ENCODE data around the gene ADAM11. TPM values are rescaled to one million over a fixed set of nuclear protein-coding genes. Genes with fewer than 3 reads are reported as not detected.
A peak's percentile ranks its signal among the peaks of the same experiment; 100 is the strongest.

Gene ADAM11
- total RNA-seq, 1 donor from 2014 or later, result 7.3 TPM

- no peak for DNase-seq
- Histone ChIP-seq H3K36me3 (no peaks in the 10 kb centered on the region), H3K27me3 (ENCODE audit: low read depth) (peaks cover 45% of the 10 kb centered on the region), H3K9me3 (replicated peaks) (no peaks in the 10 kb centered on the region), H3K4me1 (peaks cover 36% of the 10 kb centered on the region), H3K4me3 (peak overlapping the region; percentile 74), H3K27ac (replicated peaks) (peak overlapping the region; percentile 8)
- intact Hi-C loops (cut with micrococcal nuclease), result no loop called here
- TF ChIP-seq CTCF (IDR thresholded peaks at IDR 0.05; ENCODE audit: borderline replicate concordance), result peak; percentile 37
These were observed 513 bp downstream of the ADAM11 start for GRCh38 chr17:44759086-44759915.

DNA sequence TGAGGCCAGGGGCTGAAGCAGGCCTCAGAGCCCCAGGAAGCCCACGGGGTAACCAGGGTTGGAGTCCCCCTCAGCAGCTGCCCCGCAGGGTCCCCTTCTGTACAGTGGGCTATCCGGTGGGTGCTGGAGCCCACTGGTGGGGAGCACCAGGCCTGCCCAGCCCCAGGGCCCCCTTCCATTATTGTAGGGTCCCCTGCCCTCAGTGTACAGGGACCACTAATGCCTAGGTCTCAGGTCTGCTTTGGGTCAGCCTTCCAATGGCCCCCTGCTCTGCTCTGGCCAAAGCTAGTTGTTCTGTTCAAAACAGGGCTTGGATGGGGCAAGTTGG lies 1.1 kb downstream of the ADAM11 start:
- no peak for TF ChIP-seq CTCF (IDR thresholded peaks at IDR 0.05; ENCODE audit: borderline replicate concordance)

GRCh38 chr17:44760474-44761308 lies 1.9 kb downstream of the ADAM11 start:
- Histone ChIP-seq H3K36me3 (no peaks in the 10 kb centered on the region), H3K4me1 (peaks cover 36% of the 10 kb centered on the region), H3K27ac (replicated peaks) (no peak overlapping the region), H3K27me3 (ENCODE audit: low read depth) (peaks cover 45% of the 10 kb centered on the region), H3K9me3 (replicated peaks) (no peaks in the 10 kb centered on the region), H3K4me3 (peak overlapping the region; percentile 74)
- DNase-seq, result no peak
- intact Hi-C loops (cut with micrococcal nuclease), result no loop called here
- no peak for TF ChIP-seq CTCF (IDR thresholded peaks at IDR 0.05; ENCODE audit: borderline replicate concordance)

More for the DNA sequence above, 1.1 kb downstream of the ADAM11 start:
- no peak for DNase-seq
- H3K27ac ChIP-seq (replicated peaks), result no peak overlapping the region
- intact Hi-C loops (cut with micrococcal nuclease), result no loop called here
- no peaks in the 10 kb centered on the region for H3K36me3 ChIP-seq
- H3K27me3 ChIP-seq (ENCODE audit: low read depth), result peaks cover 45% of the 10 kb centered on the region
- H3K4me3 ChIP-seq, result peak overlapping the region; percentile 74
- H3K4me1 ChIP-seq, result peaks cover 36% of the 10 kb centered on the region
- H3K9me3 ChIP-seq (replicated peaks), result no peaks in the 10 kb centered on the region

DNA sequence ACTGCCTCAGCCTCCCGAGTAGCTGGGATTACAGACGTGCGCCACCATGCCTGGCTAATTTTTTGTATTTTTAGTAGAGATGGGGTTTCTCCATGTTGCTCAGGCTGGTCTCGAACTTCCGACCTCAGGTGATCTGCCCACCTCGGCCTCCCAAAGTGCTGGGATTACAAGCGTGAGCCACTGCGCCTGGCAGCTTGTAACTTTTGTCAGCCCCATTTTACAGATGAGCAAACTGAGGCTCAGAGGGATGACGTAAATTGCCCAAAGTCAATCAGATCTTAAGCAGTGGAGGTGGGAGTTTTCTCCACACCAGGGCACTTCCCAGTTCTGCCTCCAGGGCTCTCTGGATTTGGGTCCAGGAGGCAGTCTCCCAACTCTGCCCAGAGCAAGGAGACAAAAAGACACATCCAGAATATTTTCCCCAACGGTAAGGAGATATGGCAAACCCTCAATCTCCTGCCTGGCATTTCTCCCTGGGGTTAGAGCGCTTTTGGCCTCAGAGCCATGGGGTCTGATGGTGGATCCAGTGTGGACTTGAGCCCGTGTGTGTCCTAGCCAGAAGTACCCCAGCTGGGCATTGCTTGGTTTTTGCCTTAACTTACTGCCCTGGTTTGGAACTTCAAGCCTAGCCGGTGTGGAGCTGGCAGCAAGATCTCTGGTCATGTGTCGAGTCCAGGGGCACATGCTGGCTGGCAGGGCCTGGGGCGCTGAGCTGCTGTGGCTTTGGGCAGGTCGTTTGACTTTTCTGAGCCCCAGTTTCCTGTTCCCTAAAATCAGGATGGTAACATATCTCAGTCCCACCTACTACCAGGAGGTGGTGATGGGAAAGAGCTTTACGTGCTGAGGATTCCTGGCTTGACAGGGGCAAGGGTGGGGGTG lies 3.4 kb downstream of the ADAM11 start:
- peaks cover 45% of the 10 kb centered on the region for H3K27me3 ChIP-seq (ENCODE audit: low read depth)

More for the DNA sequence above, 3.4 kb downstream of the ADAM11 start:
- no peak for TF ChIP-seq CTCF (IDR thresholded peaks at IDR 0.05; ENCODE audit: borderline replicate concordance)
- intact Hi-C loops (cut with micrococcal nuclease), result no loop called here
- no peak for DNase-seq
- peaks cover 44% of the 10 kb centered on the region for H3K4me1 ChIP-seq
- no peak overlapping the region for H3K4me3 ChIP-seq
- no peak overlapping the region for H3K27ac ChIP-seq (replicated peaks)
- H3K36me3 ChIP-seq, result no peaks in the 10 kb centered on the region
- no peaks in the 10 kb centered on the region for H3K9me3 ChIP-seq (replicated peaks)
